Limb (tissue), 2 donors: ENCODE results near the gene SIRT1.
"Not testable (repeated sequence)": the region's sequence is repeated elsewhere in the genome, so short reads cannot be mapped to it uniquely, and the experiment has no call there.

Source experiments
- DNase-seq, 2 donors: peaks; one replicate each; pipeline ENCODE4 v3.0.0-alpha.2; 2016; ENCODE audit errors: extremely low spot score in 2 of 2

Gene SIRT1

GRCh38 chr10:67875340-67876238 lies 8.9 kb upstream of the SIRT1 start:
- DNase-seq = no peak

GRCh38 chr10:67877421-67877820 lies 7.0 kb upstream of the SIRT1 start:
- DNase-seq = not testable (repeated sequence)

GRCh38 chr10:67878133-67878532 lies 6.3 kb upstream of the SIRT1 start:
- no peak for DNase-seq

GRCh38 chr10:67883710-67884312 lies 645 bp upstream of the SIRT1 start:
- no peak for DNase-seq

GRCh38 chr10:67884842-67885670 lies 600 bp downstream of the SIRT1 start:
- DNase-seq = peak; percentile 71 to 87

- no peak for DNase-seq
Measured at GRCh38 chr10:67893637-67894036, 9.2 kb downstream of the SIRT1 start.

GRCh38 chr10:67903581-67903980 lies 19.1 kb downstream of the SIRT1 start:
- no peak for DNase-seq

- DNase-seq = no peak
Measured at GRCh38 chr10:67912331-67912946, 28.0 kb downstream of the SIRT1 start.

GRCh38 chr10:67914777-67915340 lies 30.4 kb downstream of the SIRT1 start:
- DNase-seq = no peak

- no peak for DNase-seq
Measured at GRCh38 chr10:67917169-67917568, 32.7 kb downstream of the SIRT1 start.

GRCh38 chr10:67917679-67918078 lies 33.2 kb downstream of the SIRT1 start:
- DNase-seq = no peak

- DNase-seq = no peak
Measured at GRCh38 chr10:67921065-67921464, 36.6 kb downstream of the SIRT1 start.

GRCh38 chr10:67923551-67923950 lies 39.1 kb downstream of the SIRT1 start:
- no peak for DNase-seq

GRCh38 chr10:67924136-67924535 lies 39.7 kb downstream of the SIRT1 start:
- no peak for DNase-seq

GRCh38 chr10:67925449-67926005 lies 41.1 kb downstream of the SIRT1 start:
- no peak for DNase-seq

GRCh38 chr10:67926951-67927350 lies 42.5 kb downstream of the SIRT1 start:
- no peak for DNase-seq

- no peak for DNase-seq
Measured at GRCh38 chr10:67933199-67933598, 48.7 kb downstream of the SIRT1 start.

GRCh38 chr10:67934336-67934735 lies 49.9 kb downstream of the SIRT1 start:
- no peak for DNase-seq

GRCh38 chr10:67935223-67935622 lies 50.8 kb downstream of the SIRT1 start:
- DNase-seq = no peak

- DNase-seq = no peak
Measured at GRCh38 chr10:67936416-67936815, 52.0 kb downstream of the SIRT1 start.

- DNase-seq = no peak
Measured at GRCh38 chr10:67943917-67944316, 59.5 kb downstream of the SIRT1 start.
